AG04450 (cell line): ENCODE data around the gene POLDIP3. TPM values are rescaled to one million over a fixed set of nuclear protein-coding genes. Genes with fewer than 3 reads are reported as not detected.
"Not testable (repeated sequence)": the region's sequence is repeated elsewhere in the genome, so short reads cannot be mapped to it uniquely, and the experiment has no call there.

ENCODE experiments used
- CTCF ChIA-PET: fragments of 300-600, 350-600 bp; formaldehyde crosslinking; extraction: SDS; loops from one replicate; lab custom pipeline; 2022; ENCODE audit warnings: antibody characterized with exemption, inconsistent platforms; lab: Charles Lee
- POLR2A ChIA-PET: fragments of 350-600 bp; formaldehyde crosslinking; extraction: SDS; loops from one replicate; lab custom pipeline; 2021; ENCODE audit warnings: antibody characterized with exemption, inconsistent platforms; lab: Yijun Ruan, JAX
- DNase-seq: peaks from one replicate; pipeline ENCODE4 v3.0.0-alpha.2; 2011; ENCODE audit warnings: low read depth, low spot score
- H3K27ac ChIP-seq: one replicate; pipeline ENCODE4 v1.5.1; 2012; ENCODE audit warnings: low read depth, low read length, control low read depth
- H3K27me3 ChIP-seq: one replicate; pipeline ENCODE4 v1.6.0; 2012; ENCODE audit warnings: low read length; ENCODE audit not compliant: control insufficient read depth, insufficient read depth
- H3K4me3 ChIP-seq: 2 replicates; pipeline ENCODE4 v1.5.1; 2011; ENCODE audit warnings: mild to moderate bottlenecking, low read depth, low read length, control low read depth
- H3K9me3 ChIP-seq: 2 replicates; pipeline ENCODE4 v1.5.1; 2012; ENCODE audit warnings: low read length; ENCODE audit not compliant: control insufficient read depth, insufficient read depth
- CTCF ChIP-seq: IDR thresholded peaks from 2 replicates; pipeline ENCODE4 v1.5.1; 2011; ENCODE audit warnings: low read depth, low read length, control low read depth, inconsistent platforms
- polyA plus RNA-seq: library from polyadenylated mRNA; depleted of rRNA; stranded (reverse); fragments of >200 nt; gene quantifications from 2 replicates; pipeline ENCODE4 v1.2.3, GENCODE V29; 2011

The POLDIP3 gene
- polyA plus RNA-seq, 1 experiment: 50.6 TPM

GRCh38 chr22:42574046-42574445 is 40.6 kb downstream of the POLDIP3 start:
- DNase-seq, POLR2A ChIA-PET: not testable (repeated sequence)

GRCh38 chr22:42571068-42571467 is 43.6 kb downstream of the POLDIP3 start:
- H3K4me3 ChIP-seq, POLR2A ChIA-PET, H3K27ac ChIP-seq, CTCF ChIA-PET, H3K27me3 ChIP-seq, DNase-seq, H3K9me3 ChIP-seq: not testable (repeated sequence)

More at GRCh38 chr22:42574046-42574445, 40.6 kb downstream of the POLDIP3 start:
- H3K4me3 ChIP-seq, H3K27me3 ChIP-seq, CTCF ChIA-PET, H3K9me3 ChIP-seq, H3K27ac ChIP-seq: not testable (repeated sequence)

- H3K4me3 ChIP-seq, POLR2A ChIA-PET, H3K27me3 ChIP-seq, DNase-seq, H3K9me3 ChIP-seq, CTCF ChIA-PET, H3K27ac ChIP-seq: not testable (repeated sequence)
Observed at GRCh38 chr22:42570580-42570979, 44.1 kb downstream of the POLDIP3 start.

- H3K27ac ChIP-seq, H3K4me3 ChIP-seq, CTCF ChIA-PET, H3K27me3 ChIP-seq, H3K9me3 ChIP-seq, POLR2A ChIA-PET, DNase-seq: not testable (repeated sequence)
Observed at GRCh38 chr22:42567950-42568349, 46.7 kb downstream of the POLDIP3 start.

- Histone ChIP-seq H3K27ac (no peak overlapping the region), H3K9me3 (no peaks in the 10 kb centered on the region), H3K27me3 (no peaks in the 10 kb centered on the region), H3K4me3 (no peak overlapping the region)
- ChIA-PET POLR2A (interaction anchor here (0.6 kb wide), 1 partner anchor 60 kb away, joined by 6 read pairs; no protein-coding TSS in a partner anchor), CTCF (no interaction called here)
- DNase-seq: no peak
- TF ChIP-seq CTCF: no peak
Observed at GRCh38 chr22:42565956-42566355, 48.7 kb downstream of the POLDIP3 start.

- Histone ChIP-seq H3K4me3 (no peak overlapping the region), H3K9me3 (no peaks in the 10 kb centered on the region), H3K27ac (no peak overlapping the region), H3K27me3 (no peaks in the 10 kb centered on the region)
- ChIA-PET CTCF (no interaction called here), POLR2A (interaction anchor here (0.6 kb wide), 1 partner anchor 17 kb away, joined by 3 read pairs; no protein-coding TSS in a partner anchor)
- DNase-seq: no peak
- no peak for TF ChIP-seq CTCF
Observed at GRCh38 chr22:42564699-42565098, 50.0 kb downstream of the POLDIP3 start.

- POLR2A ChIA-PET, H3K27ac ChIP-seq, H3K4me3 ChIP-seq, CTCF ChIA-PET, DNase-seq, H3K27me3 ChIP-seq, H3K9me3 ChIP-seq: not testable (repeated sequence)
Observed at GRCh38 chr22:42563943-42564342, 50.7 kb downstream of the POLDIP3 start.
